ENCODE measurements around the gene CLDN14. TPM values are rescaled to one million over a fixed set of nuclear protein-coding genes. Genes with fewer than 3 reads are reported as not detected.

Gene CLDN14
- total and polyA plus RNA-seq, 2 experiments from 2014 or later: not detected

DNA sequence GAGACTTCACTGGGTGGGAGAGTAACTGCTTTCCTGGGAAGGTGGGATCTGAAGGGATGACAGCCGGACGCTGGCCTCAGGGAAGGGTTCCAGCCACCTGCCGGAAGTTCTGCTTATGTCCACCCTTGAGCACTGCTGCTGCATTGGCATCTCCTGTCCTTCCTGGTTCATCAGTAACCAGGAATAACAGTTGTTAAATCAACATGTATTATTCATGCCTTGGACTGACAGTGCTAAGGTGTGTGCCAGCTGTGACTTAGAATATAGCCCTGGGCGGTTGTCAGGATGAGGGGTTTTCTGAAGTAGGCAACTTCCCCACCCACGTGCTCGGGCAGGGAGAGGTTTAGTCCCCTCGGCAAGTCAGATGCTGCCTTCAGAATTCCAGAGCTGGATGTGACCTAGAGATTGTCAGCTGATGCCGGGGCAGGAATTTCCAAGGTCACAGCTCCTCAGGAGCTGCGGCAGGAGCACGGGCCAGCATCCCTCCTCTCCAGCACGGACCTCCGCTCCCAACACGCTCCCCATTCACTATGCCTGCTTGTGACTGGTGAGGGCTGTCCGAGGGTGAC, 17.9 kb downstream of the CLDN14 start (continued):
- TF ChIP-seq, protein P1, sequence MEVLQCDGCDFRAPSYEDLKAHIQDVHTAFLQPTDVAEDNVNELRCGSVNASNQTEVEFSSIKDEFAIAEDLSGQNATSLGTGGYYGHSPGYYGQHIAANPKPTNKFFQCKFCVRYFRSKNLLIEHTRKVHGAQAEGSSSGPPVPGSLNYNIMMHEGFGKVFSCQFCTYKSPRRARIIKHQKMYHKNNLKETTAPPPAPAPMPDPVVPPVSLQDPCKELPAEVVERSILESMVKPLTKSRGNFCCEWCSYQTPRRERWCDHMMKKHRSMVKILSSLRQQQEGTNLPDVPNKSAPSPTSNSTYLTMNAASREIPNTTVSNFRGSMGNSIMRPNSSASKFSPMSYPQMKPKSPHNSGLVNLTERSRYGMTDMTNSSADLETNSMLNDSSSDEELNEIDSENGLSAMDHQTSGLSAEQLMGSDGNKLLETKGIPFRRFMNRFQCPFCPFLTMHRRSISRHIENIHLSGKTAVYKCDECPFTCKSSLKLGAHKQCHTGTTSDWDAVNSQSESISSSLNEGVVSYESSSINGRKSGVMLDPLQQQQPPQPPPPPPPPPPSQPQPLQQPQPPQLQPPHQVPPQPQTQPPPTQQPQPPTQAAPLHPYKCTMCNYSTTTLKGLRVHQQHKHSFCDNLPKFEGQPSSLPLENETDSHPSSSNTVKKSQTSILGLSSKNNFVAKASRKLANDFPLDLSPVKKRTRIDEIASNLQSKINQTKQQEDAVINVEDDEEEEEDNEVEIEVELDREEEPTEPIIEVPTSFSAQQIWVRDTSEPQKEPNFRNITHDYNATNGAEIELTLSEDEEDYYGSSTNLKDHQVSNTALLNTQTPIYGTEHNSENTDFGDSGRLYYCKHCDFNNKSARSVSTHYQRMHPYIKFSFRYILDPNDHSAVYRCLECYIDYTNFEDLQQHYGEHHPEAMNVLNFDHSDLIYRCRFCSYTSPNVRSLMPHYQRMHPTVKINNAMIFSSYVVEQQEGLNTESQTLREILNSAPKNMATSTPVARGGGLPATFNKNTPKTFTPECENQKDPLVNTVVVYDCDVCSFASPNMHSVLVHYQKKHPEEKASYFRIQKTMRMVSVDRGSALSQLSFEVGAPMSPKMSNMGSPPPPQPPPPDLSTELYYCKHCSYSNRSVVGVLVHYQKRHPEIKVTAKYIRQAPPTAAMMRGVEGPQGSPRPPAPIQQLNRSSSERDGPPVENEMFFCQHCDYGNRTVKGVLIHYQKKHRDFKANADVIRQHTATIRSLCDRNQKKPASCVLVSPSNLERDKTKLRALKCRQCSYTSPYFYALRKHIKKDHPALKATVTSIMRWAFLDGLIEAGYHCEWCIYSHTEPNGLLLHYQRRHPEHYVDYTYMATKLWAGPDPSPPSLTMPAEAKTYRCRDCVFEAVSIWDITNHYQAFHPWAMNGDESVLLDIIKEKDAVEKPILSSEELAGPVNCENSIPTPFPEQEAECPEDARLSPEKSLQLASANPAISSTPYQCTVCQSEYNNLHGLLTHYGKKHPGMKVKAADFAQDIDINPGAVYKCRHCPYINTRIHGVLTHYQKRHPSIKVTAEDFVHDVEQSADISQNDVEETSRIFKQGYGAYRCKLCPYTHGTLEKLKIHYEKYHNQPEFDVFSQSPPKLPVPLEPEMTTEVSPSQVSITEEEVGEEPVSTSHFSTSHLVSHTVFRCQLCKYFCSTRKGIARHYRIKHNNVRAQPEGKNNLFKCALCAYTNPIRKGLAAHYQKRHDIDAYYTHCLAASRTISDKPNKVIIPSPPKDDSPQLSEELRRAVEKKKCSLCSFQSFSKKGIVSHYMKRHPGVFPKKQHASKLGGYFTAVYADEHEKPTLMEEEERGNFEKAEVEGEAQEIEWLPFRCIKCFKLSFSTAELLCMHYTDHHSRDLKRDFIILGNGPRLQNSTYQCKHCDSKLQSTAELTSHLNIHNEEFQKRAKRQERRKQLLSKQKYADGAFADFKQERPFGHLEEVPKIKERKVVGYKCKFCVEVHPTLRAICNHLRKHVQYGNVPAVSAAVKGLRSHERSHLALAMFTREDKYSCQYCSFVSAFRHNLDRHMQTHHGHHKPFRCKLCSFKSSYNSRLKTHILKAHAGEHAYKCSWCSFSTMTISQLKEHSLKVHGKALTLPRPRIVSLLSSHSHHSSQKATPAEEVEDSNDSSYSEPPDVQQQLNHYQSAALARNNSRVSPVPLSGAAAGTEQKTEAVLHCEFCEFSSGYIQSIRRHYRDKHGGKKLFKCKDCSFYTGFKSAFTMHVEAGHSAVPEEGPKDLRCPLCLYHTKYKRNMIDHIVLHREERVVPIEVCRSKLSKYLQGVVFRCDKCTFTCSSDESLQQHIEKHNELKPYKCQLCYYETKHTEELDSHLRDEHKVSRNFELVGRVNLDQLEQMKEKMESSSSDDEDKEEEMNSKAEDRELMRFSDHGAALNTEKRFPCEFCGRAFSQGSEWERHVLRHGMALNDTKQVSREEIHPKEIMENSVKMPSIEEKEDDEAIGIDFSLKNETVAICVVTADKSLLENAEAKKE (CRISPR knock-in tag; IDR thresholded peaks at IDR 0.05): no peak
- TF ChIP-seq POLR2AphosphoS5 (IDR thresholded peaks at IDR 0.05; ENCODE audit: low read depth) (no peak), STAT1 (IDR thresholded peaks at IDR 0.05; ENCODE audit: unreplicated experiment) (no peak)

DNA sequence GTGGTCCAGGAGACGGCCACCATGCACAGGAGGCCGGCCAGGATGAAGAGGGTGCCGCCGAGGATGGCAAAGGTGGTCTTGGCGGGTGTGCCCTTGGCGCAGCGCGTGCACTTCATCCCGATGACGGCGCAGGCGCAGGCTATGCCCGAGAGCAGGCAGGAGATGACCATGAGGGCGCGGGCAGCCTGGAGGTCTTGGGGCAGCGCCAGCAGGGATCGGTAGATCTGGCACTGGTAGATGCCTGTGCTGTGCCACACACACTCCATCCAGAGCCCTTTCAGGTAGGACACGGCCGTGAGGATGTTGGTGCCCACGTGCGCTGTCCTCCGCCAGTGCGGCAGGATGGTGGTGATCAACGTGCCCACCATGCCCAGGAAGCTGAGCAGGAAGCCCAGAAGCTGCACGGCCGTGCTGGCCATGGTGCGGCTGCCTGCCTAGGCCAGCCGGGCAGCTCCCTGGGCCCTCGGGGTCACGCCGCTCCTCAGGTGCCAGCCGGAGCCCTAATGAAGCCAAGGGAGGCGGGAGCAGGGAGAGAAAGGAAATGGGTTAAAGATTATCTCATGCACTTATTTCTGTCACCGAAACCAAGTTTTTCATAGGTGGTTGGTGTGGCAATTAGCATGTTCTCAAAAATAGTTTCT, 18.5 kb downstream of the CLDN14 start:
- H4K20me1 ChIP-seq (replicated peaks; ENCODE audit: insufficient read depth): no peaks in the 10 kb centered on the region
- Mint-ChIP-seq H3K27ac (no peak overlapping the region), H3K4me1 (peaks cover 21% of the 10 kb centered on the region), H3K36me3 (ENCODE audit: low read depth) (no peaks in the 10 kb centered on the region), H3K27me3 (ENCODE audit: insufficient read depth, low read depth, poor library complexity) (peaks cover 2% of the 10 kb centered on the region), H3K9me3 (no peaks in the 10 kb centered on the region), H3K4me3 (no peak overlapping the region)
- no peak overlapping the region for H3K4me3 ChIP-seq
- DNase-seq (ENCODE audit: low spot score) (no peak), ATAC-seq (no peak)
- no peak overlapping the region for H3K4me2 ChIP-seq
- H2AFZ ChIP-seq: no peak overlapping the region
- H3K27ac ChIP-seq (ENCODE audit: low read depth): no peak overlapping the region
- no peaks in the 10 kb centered on the region for H3F3A ChIP-seq (replicated peaks; ENCODE audit: low read depth)
- H3K4me1 ChIP-seq (ENCODE audit: insufficient read depth): no peaks in the 10 kb centered on the region
- H3K27me3 ChIP-seq (ENCODE audit: insufficient read depth): no peaks in the 10 kb centered on the region
- no peaks in the 10 kb centered on the region for H3K9me2 ChIP-seq (ENCODE audit: insufficient read depth)
- H3K79me2 ChIP-seq (replicated peaks; ENCODE audit: insufficient read depth): no peaks in the 10 kb centered on the region
- H3K36me3 ChIP-seq (ENCODE audit: insufficient read depth): no peaks in the 10 kb centered on the region
- no peak for TF ChIP-seq EZH2phosphoT487 (IDR thresholded peaks at IDR 0.05; ENCODE audit: unreplicated experiment)
- no peak for TF ChIP-seq STAT1 (IDR thresholded peaks at IDR 0.05; ENCODE audit: unreplicated experiment)
- TF ChIP-seq CREB1 (CRISPR knock-in tag; IDR thresholded peaks at IDR 0.05; ENCODE audit: low read depth): no peak
- no peak for TF ChIP-seq EZH2 (IDR thresholded peaks at IDR 0.05; ENCODE audit: low read depth, unreplicated experiment)
- no peak for TF ChIP-seq REST (IDR thresholded peaks at IDR 0.05; ENCODE audit: unreplicated experiment)
- no peak for TF ChIP-seq ZNF331 (CRISPR knock-in tag; IDR thresholded peaks at IDR 0.05; ENCODE audit: low read depth)
- TF ChIP-seq, protein P2, sequence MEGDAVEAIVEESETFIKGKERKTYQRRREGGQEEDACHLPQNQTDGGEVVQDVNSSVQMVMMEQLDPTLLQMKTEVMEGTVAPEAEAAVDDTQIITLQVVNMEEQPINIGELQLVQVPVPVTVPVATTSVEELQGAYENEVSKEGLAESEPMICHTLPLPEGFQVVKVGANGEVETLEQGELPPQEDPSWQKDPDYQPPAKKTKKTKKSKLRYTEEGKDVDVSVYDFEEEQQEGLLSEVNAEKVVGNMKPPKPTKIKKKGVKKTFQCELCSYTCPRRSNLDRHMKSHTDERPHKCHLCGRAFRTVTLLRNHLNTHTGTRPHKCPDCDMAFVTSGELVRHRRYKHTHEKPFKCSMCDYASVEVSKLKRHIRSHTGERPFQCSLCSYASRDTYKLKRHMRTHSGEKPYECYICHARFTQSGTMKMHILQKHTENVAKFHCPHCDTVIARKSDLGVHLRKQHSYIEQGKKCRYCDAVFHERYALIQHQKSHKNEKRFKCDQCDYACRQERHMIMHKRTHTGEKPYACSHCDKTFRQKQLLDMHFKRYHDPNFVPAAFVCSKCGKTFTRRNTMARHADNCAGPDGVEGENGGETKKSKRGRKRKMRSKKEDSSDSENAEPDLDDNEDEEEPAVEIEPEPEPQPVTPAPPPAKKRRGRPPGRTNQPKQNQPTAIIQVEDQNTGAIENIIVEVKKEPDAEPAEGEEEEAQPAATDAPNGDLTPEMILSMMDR (conservative IDR thresholded peaks at IDR 0.05; ENCODE audit: low read depth in 2 of 2): no peak
